ENCODE measurements around the gene TP63. TPM values are rescaled to one million over a fixed set of nuclear protein-coding genes. Genes with fewer than 3 reads are reported as not detected.

The TP63 gene
- total RNA-seq, 4 donors from 2014 or later: 0.27 TPM; not detected in 3

DNA sequence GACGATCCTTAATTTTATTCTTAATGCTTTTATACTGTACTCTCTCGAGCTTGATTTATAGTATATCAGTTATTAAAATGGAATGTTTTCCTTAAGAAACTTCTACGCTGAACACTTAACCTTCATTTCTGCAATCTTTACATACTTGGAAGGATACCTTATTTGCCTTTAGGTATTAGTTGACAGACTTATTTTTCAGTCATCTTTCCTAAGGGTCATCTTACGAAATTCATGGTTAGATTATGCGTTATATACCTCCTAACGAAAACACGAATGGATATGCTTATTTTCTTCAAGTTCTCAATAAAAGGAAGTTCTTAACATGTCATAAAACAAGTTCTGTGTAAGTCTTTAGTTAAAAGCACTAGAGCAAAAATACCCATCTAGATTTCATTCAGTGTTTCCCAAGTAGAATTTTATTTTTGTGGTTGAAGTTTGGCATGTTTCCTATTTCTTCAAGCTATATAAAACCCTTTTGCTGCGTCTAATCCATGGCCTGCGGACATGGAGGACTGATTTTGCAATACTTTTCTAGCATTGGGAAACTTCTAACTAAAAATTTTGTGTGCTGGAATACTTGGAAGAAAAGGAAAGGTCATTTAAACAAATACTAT, 231.3 kb downstream of the TP63 start:
- no peaks in the 10 kb centered on the region for H3K9me3 ChIP-seq
- no peak for TF ChIP-seq POLR2A (IDR thresholded peaks at IDR 0.05)
- TF ChIP-seq, protein P1, sequence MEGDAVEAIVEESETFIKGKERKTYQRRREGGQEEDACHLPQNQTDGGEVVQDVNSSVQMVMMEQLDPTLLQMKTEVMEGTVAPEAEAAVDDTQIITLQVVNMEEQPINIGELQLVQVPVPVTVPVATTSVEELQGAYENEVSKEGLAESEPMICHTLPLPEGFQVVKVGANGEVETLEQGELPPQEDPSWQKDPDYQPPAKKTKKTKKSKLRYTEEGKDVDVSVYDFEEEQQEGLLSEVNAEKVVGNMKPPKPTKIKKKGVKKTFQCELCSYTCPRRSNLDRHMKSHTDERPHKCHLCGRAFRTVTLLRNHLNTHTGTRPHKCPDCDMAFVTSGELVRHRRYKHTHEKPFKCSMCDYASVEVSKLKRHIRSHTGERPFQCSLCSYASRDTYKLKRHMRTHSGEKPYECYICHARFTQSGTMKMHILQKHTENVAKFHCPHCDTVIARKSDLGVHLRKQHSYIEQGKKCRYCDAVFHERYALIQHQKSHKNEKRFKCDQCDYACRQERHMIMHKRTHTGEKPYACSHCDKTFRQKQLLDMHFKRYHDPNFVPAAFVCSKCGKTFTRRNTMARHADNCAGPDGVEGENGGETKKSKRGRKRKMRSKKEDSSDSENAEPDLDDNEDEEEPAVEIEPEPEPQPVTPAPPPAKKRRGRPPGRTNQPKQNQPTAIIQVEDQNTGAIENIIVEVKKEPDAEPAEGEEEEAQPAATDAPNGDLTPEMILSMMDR (IDR thresholded peaks at IDR 0.05): no peak
- H3K4me3 ChIP-seq: no peak overlapping the region
- no peak overlapping the region for H3K27ac ChIP-seq
- no peaks in the 10 kb centered on the region for H3K36me3 ChIP-seq
- no peak for DNase-seq
- no peaks in the 10 kb centered on the region for H3K4me1 ChIP-seq
- no peaks in the 10 kb centered on the region for H3K27me3 ChIP-seq

DNA sequence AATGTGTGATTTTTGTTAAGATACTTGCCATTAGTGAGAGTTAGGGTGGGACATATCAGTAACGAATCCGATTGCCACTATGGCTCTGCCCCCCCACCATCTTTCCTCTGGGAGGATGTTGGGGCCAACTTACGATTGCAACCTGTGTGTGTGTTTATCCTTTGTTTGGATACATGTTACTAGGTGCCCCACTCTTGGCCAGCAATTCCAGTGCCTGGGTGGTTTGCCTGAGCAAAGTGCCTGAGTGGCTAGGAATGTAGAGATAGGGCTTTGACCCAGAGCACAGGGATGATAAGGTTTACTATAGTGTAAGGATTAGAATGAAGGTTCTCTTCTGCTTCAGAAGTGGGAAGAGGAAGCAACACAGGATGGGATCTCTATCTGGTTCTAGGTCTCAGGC, 231.8 kb downstream of the TP63 start:
- no peak for DNase-seq
- Histone ChIP-seq H3K4me1 (no peaks in the 10 kb centered on the region), H3K36me3 (no peaks in the 10 kb centered on the region), H3K27ac (no peak overlapping the region), H3K27me3 (no peaks in the 10 kb centered on the region), H3K9me3 (no peaks in the 10 kb centered on the region), H3K4me3 (no peak overlapping the region)
- no peak for TF ChIP-seq POLR2A (IDR thresholded peaks at IDR 0.05)
- TF ChIP-seq, protein P1 (IDR thresholded peaks at IDR 0.05): no peak

DNA sequence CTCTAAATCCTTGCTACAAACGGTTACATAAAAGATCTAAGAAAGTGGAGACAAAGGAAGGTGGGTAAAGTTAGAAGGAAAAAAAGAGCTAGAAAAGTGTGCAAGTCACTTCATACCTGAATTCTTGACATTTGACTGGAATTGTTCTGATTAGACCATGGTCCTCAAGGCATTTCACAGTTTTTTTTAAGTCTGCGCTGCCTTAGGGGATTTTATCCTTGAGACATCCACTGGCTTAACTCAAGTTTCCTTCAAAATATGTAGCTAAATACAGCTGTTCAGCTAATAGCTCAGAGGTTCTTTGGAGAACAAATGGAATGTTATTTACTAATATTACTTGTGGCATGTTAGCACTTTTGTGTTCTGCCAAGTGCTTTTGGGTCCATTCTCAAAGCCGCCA, 236.9 kb downstream of the TP63 start:
- DNase-seq: no peak
- no peak for TF ChIP-seq POLR2A (IDR thresholded peaks at IDR 0.05)
- TF ChIP-seq, protein P1 (IDR thresholded peaks at IDR 0.05): no peak
- no peaks in the 10 kb centered on the region for H3K9me3 ChIP-seq
- no peaks in the 10 kb centered on the region for H3K27me3 ChIP-seq
- H3K36me3 ChIP-seq: no peaks in the 10 kb centered on the region
- no peak overlapping the region for H3K4me3 ChIP-seq
- H3K4me1 ChIP-seq: no peaks in the 10 kb centered on the region
- no peak overlapping the region for H3K27ac ChIP-seq

DNA sequence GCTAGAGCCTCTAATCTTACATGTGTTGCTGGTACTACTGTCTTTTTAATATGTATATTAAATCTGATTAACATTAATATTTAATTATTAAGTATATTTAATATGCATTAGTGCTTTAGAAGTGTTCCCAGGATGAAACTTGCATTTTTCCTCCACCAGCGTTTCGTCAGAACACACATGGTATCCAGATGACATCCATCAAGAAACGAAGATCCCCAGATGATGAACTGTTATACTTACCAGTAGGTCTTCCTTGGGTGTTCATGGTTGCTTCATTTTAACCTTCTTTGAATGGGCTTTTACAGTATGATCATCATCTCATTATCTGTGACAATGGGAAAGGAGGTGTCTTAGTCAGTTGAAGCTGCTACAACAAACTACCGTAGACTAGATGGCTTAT, 238.0 kb downstream of the TP63 start:
- Histone ChIP-seq H3K36me3 (no peaks in the 10 kb centered on the region), H3K27me3 (no peaks in the 10 kb centered on the region), H3K4me1 (no peaks in the 10 kb centered on the region), H3K9me3 (no peaks in the 10 kb centered on the region), H3K27ac (no peak overlapping the region), H3K4me3 (no peak overlapping the region)
- no peak for TF ChIP-seq POLR2A (IDR thresholded peaks at IDR 0.05)
- TF ChIP-seq, protein P1 (IDR thresholded peaks at IDR 0.05): no peak
- no peak for DNase-seq

DNA sequence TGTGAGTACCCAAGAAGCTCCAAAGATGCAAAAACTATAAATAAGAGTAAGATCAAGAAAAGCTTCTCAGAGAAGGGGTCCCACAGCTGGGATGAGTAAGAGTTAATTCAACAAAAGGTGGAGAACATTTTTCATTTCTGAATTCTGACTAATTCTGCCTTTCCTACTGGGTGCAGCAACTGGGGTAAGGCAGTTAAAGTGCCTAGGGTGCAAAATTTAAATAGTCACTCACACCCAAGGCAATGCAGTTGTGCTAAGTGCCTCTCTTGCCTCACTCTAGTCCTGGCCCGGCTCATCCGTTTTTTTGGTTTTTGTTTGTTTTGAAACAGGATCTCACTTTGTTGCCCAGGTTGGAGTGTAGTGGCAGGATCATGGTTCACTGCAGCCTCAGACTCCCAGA, 240.2 kb downstream of the TP63 start:
- no peaks in the 10 kb centered on the region for H3K9me3 ChIP-seq
- DNase-seq: no peak
- TF ChIP-seq POLR2A (IDR thresholded peaks at IDR 0.05): no peak
- H3K27ac ChIP-seq: no peak overlapping the region
- H3K36me3 ChIP-seq: no peaks in the 10 kb centered on the region
- no peak overlapping the region for H3K4me3 ChIP-seq
- no peaks in the 10 kb centered on the region for H3K27me3 ChIP-seq
- H3K4me1 ChIP-seq: no peaks in the 10 kb centered on the region

DNA sequence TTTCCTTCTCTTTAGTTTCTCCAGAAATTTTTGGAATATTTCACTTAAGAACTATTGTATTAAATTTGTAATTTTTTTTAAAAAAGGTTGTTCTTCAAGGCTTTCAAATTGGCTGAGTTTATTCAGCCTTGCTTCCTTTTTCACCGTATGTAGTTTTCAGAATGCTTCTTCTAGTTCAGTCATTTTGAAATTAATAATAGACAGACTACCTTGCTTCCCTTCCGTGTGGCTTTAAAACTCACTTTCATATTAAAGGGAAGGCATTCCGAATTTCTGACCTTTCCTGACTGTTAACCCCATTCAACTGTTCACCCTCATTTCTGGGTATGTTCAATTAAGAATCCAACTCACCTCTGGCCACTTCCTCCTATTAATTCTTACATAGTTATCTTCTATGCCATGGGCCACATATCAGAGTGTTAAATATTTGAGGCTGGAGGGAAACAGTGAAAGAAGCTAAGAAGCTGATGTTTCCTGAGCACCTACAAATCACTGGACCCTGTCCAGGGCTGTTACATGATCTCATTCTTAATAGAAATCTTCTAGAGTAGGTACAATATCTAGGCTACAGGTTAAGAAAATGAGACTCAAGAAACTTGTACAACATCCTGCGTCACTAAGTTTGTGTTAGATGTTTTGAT, 252.0 kb downstream of the TP63 start:
- no peaks in the 10 kb centered on the region for H3K9me3 ChIP-seq
- H3K27me3 ChIP-seq: no peaks in the 10 kb centered on the region
- no peak for DNase-seq
- no peaks in the 10 kb centered on the region for H3K4me1 ChIP-seq
- H3K27ac ChIP-seq: no peak overlapping the region
- no peak overlapping the region for H3K4me3 ChIP-seq
- TF ChIP-seq POLR2A (IDR thresholded peaks at IDR 0.05): no peak
- TF ChIP-seq, protein P1 (IDR thresholded peaks at IDR 0.05): no peak
- H3K36me3 ChIP-seq: no peaks in the 10 kb centered on the region

Data from Peyer's patch (tissue), 4 donors.